HG02610 (cell line): Measurements from ENCODE around the gene AHI1.

Experiments used
- ATAC-seq: cut with Tn5 transposase; IDR thresholded peaks from one replicate; pipeline ENCODE4 v1.9.1; 2021; ENCODE audit warnings: mild to moderate bottlenecking, moderate library complexity; ENCODE audit not compliant: unreplicated experiment

Gene AHI1

DNA sequence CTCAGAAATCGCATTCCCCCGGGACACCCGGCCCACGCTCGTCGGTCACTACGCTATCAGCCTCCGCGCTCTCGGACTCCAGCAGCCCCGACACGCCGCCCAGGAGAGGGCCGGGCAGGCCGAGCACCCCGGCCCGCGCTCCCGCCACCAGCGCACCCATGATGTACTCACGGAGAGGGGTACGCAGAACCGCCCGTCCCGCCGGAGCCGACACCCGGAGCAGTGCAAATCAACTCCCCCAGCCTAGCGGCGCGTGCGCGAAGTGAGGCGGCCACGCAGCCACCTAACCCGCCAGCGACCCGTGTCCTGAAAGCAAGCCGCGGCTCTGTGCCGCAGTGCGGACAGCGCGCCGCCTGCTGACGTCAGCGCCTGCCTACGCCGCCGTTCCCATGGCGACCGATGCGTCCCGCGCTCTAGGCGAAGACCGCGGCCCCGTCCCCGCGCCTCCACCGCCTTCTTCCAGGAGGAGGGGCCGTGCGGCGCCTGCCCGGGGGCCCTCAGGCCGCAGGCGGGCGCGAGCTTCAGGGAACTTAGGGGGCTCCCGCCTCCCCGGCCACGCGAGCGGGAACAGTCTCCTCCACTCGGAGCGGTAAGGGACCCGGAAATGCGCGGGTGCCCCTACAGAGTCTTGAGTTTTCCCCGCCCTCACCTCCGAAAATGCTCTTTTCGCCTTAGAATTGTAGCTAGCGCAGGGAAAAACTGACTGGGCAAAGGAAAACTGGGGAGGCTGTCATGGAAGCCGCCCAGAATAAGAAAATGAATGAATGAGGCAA is at the start of gene AHI1:
AHI1 (minus strand) TSS at position 329 of the 773 bp plus-strand sequence. CDS start 5,503 bp downstream, outside the sequence.
- ATAC-seq, result peak; percentile 95

DNA sequence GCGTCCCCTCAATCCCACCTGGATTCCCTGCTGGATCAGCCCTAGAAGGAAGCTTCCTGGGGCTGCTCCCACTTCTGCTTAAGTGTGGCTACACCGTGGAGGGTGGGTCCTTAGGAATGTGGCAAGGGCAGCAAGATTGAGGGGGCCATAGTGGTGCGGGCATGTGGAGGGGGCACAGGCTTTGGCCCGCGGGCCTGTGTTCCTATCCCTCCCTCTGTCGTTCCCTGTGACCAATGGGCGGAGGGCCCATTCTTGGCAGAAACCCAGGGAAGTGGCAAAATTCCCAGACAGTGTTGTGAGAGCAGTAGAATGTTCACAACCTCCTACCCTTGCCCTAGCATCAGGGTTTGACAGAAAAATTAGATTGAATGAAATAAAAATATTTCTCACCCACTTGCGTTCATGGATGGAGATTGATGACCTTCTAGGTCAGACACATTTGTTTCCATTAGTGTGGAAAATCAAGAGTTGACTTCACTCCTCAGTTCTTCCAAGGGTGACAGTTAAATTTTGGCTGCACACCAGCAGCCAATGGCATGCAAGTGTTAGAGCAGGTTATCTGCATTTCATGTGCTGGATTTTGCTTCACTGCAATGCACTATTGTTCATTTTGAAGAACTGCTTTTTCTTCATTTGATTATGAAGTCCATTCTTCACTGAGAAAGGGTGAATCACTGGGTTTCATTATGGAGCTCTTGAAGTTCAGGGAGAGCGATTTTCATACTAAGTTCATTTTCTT is 49.3 kb upstream of the AHI1 start:
- ATAC-seq, result no peak

DNA sequence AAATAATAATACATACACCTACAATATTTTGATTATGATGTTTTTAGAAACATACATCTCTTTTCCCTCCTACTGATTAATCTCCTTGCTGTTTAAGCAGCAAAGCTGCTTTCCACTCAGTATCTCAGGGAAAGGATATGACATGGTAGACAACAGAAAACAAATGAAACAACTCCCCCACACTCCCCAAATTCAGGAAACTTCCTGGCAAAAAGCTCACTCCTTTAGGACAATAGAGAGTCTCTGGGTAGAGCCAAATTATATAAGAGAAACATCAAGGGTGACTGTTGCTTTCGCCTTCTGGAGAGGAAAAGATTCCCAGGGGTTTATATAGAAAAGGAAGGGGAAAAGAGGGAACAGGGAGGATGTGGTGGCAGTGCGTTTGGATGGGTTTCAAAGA is 48.7 kb upstream of the AHI1 start:
- no peak for ATAC-seq

GRCh38 chr6:135540207-135540840 is 42.8 kb upstream of the AHI1 start:
- ATAC-seq, result no peak

DNA sequence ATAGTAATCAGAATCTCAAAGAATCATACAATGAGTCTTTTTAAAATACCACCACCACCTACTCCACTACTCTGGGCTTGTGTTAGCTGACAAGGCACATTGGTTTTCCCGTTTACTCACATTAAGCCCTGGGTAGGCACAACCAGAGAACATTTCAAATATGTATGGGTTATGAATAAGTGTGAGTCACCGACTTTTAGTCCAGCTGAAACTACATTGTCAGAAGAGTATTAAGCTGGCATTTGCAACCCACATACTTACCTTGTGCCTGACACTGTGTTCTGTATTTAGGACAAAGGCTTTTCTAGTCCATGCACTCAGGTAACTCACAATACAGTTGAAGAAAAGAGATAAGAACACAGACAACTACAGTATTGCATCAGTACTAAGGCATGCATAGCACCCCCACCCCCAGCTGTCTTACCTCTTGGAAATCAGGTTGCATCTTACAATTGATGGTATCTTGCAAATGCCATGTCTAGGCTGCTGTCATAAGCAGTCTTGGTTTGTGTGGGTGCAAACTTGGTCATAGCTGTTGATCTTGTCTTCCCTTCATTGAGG is 40.3 kb upstream of the AHI1 start:
- no peak for ATAC-seq

- ATAC-seq, result no peak
Measured at GRCh38 chr6:135535989-135536414, 38.5 kb upstream of the AHI1 start.

DNA sequence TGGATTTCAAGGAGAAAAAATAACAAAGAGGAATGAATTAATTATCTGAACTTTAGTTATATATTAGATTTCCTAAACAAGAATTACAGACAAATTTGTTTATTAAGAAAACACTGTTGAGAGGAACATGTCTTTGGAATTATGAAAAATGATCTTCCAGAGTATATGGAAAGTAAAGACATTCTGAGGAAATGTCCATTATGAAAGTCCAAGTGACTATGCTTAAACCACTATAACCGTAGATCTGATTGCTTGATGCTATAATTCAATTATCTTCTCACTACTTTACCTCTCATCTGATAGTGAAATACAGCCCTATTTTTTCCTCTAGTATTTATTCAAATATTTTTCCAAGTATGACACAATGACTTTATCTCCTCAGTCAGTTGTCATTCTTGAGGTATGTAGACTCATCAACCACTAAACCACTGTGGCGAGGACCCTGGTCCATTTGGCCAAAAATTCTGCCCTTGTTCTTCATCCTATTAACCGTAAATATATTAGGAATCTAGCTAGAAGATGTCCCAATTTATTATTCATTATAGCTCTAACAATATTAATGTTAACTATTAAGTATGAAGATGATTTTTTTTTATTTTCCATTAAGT is 37.3 kb upstream of the AHI1 start:
- no peak for ATAC-seq

GRCh38 chr6:135532559-135532958 is 35.0 kb upstream of the AHI1 start:
- ATAC-seq, result no peak

- ATAC-seq, result no peak
Measured at GRCh38 chr6:135531954-135532490, 34.5 kb upstream of the AHI1 start.

- no peak for ATAC-seq
Measured at GRCh38 chr6:135530113-135530512, 32.6 kb upstream of the AHI1 start.

- no peak for ATAC-seq
Measured at GRCh38 chr6:135527960-135528249, 30.4 kb upstream of the AHI1 start.

- ATAC-seq, result no peak
Measured at GRCh38 chr6:135527116-135527959, 29.8 kb upstream of the AHI1 start.

GRCh38 chr6:135525594-135525993 is 28.1 kb upstream of the AHI1 start:
- ATAC-seq, result no peak

DNA sequence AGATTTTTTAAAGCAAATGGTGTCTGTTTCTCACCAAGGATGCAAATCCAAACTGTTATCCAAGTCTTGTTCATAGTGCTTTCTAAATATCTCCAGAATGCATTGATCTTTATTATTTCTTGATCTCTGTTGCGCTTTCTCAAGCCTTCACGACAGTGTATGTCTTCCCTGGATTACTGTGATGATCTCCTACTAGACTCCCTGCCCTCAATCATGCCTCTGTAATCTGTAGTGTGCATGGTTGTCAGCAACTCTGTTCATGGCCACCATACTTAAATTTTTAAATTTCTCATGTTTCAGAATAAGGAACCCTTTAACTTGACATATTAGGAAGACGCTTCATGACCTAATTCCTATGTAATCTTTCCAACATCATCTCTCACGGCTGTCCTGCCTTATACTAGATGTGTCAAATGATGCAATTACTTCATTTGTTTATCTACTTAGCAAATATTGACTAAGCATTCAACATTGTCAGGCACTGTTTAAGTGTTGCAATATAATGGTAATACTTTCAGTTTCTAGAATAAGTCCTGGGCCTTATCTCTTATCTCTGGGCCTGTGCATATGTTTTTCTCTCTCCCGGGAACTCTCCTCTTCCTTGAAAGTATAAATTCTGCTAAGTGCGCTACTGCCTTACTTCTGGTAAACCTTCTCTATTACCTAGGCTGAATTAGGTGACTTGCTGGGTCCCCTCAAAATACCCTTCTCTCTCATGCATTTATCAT is 25.6 kb upstream of the AHI1 start:
- no peak for ATAC-seq

GRCh38 chr6:135521431-135521830 is 23.9 kb upstream of the AHI1 start:
- ATAC-seq, result no peak

DNA sequence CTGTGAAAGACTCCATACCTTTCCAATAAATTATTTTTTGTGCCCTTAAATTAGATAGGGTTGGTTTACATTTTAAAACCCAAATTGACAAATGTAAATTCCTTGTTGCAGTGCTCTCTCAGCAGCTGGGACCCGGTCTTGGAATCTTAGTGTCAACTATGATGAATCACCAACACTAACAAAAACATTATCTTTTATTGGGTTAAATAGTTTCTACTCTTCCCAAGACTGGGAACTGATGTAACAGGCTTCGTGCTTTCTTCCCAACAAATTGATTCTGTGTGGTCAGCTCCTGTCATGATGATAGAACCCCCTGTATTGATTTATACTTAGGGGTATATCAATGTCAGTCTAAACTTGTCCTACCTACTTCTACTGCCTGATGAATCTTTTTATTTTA is 23.2 kb upstream of the AHI1 start:
- no peak for ATAC-seq

DNA sequence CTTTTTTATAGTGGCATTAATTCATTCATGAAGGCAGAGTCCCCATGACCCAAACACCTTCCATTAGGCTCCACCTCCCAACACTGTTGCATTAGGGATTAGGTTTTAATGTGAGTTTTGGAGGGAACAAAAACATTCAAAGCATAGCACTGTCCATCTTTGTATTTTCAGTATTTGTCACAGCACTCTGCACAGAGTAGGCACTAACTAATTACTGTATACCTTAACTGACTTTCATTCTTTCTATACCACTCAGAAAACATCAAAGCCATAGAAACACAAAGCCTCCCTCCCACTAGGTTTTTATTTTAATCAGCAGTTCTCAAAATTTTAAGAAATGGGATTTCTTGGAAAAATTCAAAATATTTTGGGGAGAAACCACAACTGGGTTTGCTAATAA is 21.8 kb upstream of the AHI1 start:
- ATAC-seq, result peak; percentile 74

DNA sequence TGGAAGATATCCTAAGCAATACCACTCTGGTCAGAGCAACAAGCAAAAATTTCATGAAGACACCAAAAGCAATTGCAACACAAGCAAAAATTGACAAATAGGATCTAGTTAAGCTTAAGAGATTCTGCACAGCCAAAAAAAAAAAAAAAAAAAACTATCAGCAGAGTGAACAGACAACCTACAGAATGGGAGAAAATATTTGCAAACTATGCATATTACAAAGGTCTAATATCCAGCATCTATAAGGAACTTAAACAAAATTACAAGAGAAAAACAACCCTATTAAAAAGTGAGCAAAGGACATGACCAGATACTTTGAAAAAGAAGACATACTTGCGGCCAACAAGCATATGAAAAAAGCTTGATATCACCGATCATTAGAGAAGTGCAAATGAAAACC is 20.0 kb upstream of the AHI1 start:
- ATAC-seq, result no peak

- ATAC-seq, result no peak
Measured at GRCh38 chr6:135514706-135515105, 17.2 kb upstream of the AHI1 start.
